Heart left ventricle (tissue), 13 donors: ENCODE measurements around the gene MMP26.

Experiments used
- CTCF ChIP-seq, 12 donors: fragments of 200-600 bp; sonication (generic) in 4 of 12; IDR thresholded peaks; one replicate each; pipeline versions ENCODE4 v1.5.0 to v1.8.0; 2018 to 2022; ENCODE audit warnings: antibody characterized with exemption in 12 of 12, mild to moderate bottlenecking in 5 of 12
- POLR2A ChIP-seq, 2 donors: fragments of 450-650 bp; IDR thresholded peaks; one replicate each; pipeline ENCODE4 v1.6.1; 2017; ENCODE audit warnings: antibody characterized with exemption in 2 of 2, mild to moderate bottlenecking in 2 of 2, moderate library complexity in 2 of 2
- donor health status: ischemic (EF 13 %, LVEDD 7.1; RV severe dilation, severe dysfunction).
- donor health status: DM: no; HTN: yes; CAD: no.
- donor health status: DM: no; HTN: no; CAD: no.
- donor health status: ischemic (EF 25% LVEDD 6.9; RV normal size, moderate dysfunction).
- donor health status: ischemic (EF 25% LVEDD 5.7; RV mildly dilated, moderate dysfunction).
- donor health status: ischemic (EF 35%, LVEDD 5.7; RV mildly dilated, moderate dysfunction).
- donor health status: nonischemic (EF 11% LVEDD 7.7; RV severe dilation, severe dysfunction).
- donor health status: DM: yes; HTN: yes; CAD: no.
- donor health status: PGD.
- donor health status: ischemic (EF 29% LVEDD 5.4; RV normal size, mild dysfunction).
- donor health status: nonischemic (EF 23%, LVEDD 6.1; RV moderate dilation, normal function).

GRCh38 chr11:4680341-4680740, 24.2 kb upstream of the MMP26 start:
- TF ChIP-seq CTCF (IDR thresholded peaks at IDR 0.05) (no peak), POLR2A (IDR thresholded peaks at IDR 0.05) (no peak)
